ENCODE measurements around the gene C10orf71.

The C10orf71 gene

GRCh38 chr10:49293208-49293603 lies 5.8 kb upstream of the C10orf71 start:
- no peak for TF ChIP-seq CTCF (IDR thresholded peaks at IDR 0.05; ENCODE audit: insufficient read depth, missing control alignments)
- DNase-seq (ENCODE audit: insufficient read length, low spot score) (no peak), FAIRE-seq (no peak)

GRCh38 chr10:49294731-49295130 lies 4.2 kb upstream of the C10orf71 start:
- TF ChIP-seq CTCF (IDR thresholded peaks at IDR 0.05; ENCODE audit: insufficient read depth, missing control alignments), result no peak
- no peak for DNase-seq (ENCODE audit: insufficient read length, low spot score)
- no peak for FAIRE-seq

GRCh38 chr10:49295297-49295696 lies 3.7 kb upstream of the C10orf71 start:
- no peak for TF ChIP-seq CTCF (IDR thresholded peaks at IDR 0.05; ENCODE audit: insufficient read depth, missing control alignments)
- DNase-seq (ENCODE audit: insufficient read length, low spot score) (no peak), FAIRE-seq (no peak)

- FAIRE-seq, result no peak
- TF ChIP-seq CTCF (IDR thresholded peaks at IDR 0.05; ENCODE audit: insufficient read depth, missing control alignments), result no peak
- DNase-seq (ENCODE audit: insufficient read length, low spot score), result no peak
Observed at GRCh38 chr10:49296382-49296781, 2.6 kb upstream of the C10orf71 start.

- no peak for TF ChIP-seq CTCF (IDR thresholded peaks at IDR 0.05; ENCODE audit: insufficient read depth, missing control alignments)
- FAIRE-seq (no peak), DNase-seq (ENCODE audit: insufficient read length, low spot score) (no peak)
Observed at GRCh38 chr10:49296836-49297235, 2.1 kb upstream of the C10orf71 start.

GRCh38 chr10:49297818-49298670 lies 926 bp upstream of the C10orf71 start:
- DNase-seq (ENCODE audit: insufficient read length, low spot score) (no peak), FAIRE-seq (no peak)
- no peak for TF ChIP-seq CTCF (IDR thresholded peaks at IDR 0.05; ENCODE audit: insufficient read depth, missing control alignments)

GRCh38 chr10:49298671-49298982 lies 343 bp upstream of the C10orf71 start:
- no peak for FAIRE-seq
- no peak for TF ChIP-seq CTCF (IDR thresholded peaks at IDR 0.05; ENCODE audit: insufficient read depth, missing control alignments)
- DNase-seq (ENCODE audit: insufficient read length, low spot score), result no peak

Measured in D721Med (cell line).